HepG2 (cell line): ENCODE data around the gene PKIG.

ENCODE experiments used
- ATF1 ChIP-seq: IDR thresholded peaks from 2 replicates; pipeline ENCODE4 v1.6.1; 2016; ENCODE audit warnings: mild to moderate bottlenecking, control low read depth
- FOXM1 ChIP-seq: sonication (generic); formaldehyde crosslinking; IDR thresholded peaks from 2 replicates; pipeline ENCODE4 v1.5.0; 2020; ENCODE audit warnings: missing genetic modification reagents
- MEIS1 ChIP-seq: sonication (generic); formaldehyde crosslinking; IDR thresholded peaks from 2 replicates; pipeline ENCODE4 v1.9.0; 2021; ENCODE audit warnings: mild to moderate bottlenecking, missing genetic modification reagents, moderate library complexity, borderline replicate concordance
- NR2C2 ChIP-seq: sonication (generic); formaldehyde crosslinking; IDR thresholded peaks from 2 replicates; pipeline ENCODE4 v1.4.0; 2020; ENCODE audit warnings: missing genetic modification reagents, mild to moderate bottlenecking, moderate library complexity, borderline replicate concordance
- POLR2AphosphoS5 ChIP-seq: IDR thresholded peaks from 2 replicates; pipeline ENCODE4 v1.6.1; 2012; ENCODE audit warnings: low read depth, low read length
- SIX1 ChIP-seq: sonication (generic); formaldehyde crosslinking; IDR thresholded peaks from 2 replicates; pipeline ENCODE4 v1.4.0; 2020; ENCODE audit warnings: missing genetic modification reagents, borderline replicate concordance
- SNRNP70 ChIP-seq: fragments of 200-400 bp; formaldehyde crosslinking; IDR thresholded peaks from 2 replicates; pipeline ENCODE4 v1.6.1; 2017; ENCODE audit warnings: mild to moderate bottlenecking, low read depth, low read length, moderate library complexity
- SPEN ChIP-seq: sonication (generic); formaldehyde crosslinking; IDR thresholded peaks from 2 replicates; pipeline ENCODE4 v1.5.1; 2020; ENCODE audit warnings: low read depth, mild to moderate bottlenecking, missing genetic modification reagents
- U2AF1 ChIP-seq: fragments of 200-400 bp; formaldehyde crosslinking; optimal IDR thresholded peaks from 2 replicates; pipeline ENCODE3; 2017; ENCODE audit warnings: mild to moderate bottlenecking, low read depth, low read length
- ZNF282 ChIP-seq: fragments of 450-650 bp; IDR thresholded peaks from 2 replicates; pipeline ENCODE4 v1.6.1; 2018; ENCODE audit not compliant: partially characterized antibody
- ZSCAN20 ChIP-seq: sonication (generic); formaldehyde crosslinking; IDR thresholded peaks from 2 replicates; pipeline ENCODE4 v1.4.0; 2020; ENCODE audit warnings: missing genetic modification reagents, mild to moderate bottlenecking, borderline replicate concordance
- TF ChIP-seq, protein P1 (sequence below): sonication (generic); formaldehyde crosslinking; IDR thresholded peaks from 2 replicates; pipeline ENCODE4 v1.5.0; 2020; ENCODE audit warnings: mild to moderate bottlenecking, missing genetic modification reagents, moderate library complexity
- TF ChIP-seq, protein P2 (sequence below): sonication (generic); formaldehyde crosslinking; IDR thresholded peaks from 2 replicates; pipeline ENCODE4 v1.4.0; 2020; ENCODE audit warnings: missing genetic modification reagents

DNA sequence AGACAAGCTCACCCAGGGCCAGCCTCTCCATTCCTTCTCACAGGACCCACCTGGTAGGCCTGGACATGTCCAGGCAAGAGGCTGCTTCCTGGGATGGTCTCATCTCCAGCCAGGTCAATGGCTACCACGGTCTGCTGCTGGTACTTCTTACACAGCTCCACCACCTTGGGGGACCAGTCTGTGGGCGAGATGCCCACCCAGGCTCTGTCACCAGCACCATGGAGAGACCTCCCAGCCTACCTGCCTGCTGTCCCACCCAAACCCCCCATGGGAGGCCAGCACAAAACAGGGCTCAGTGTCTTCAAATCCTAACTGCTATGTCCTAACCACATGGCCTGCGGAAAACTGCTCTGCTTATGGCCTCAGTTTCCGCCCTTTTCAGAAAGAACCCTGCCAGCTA is 41.8 kb downstream of the PKIG start:
- TF ChIP-seq SPEN (CRISPR knock-in tag), result no peak
- TF ChIP-seq ZNF282, result no peak
- TF ChIP-seq, protein P1, sequence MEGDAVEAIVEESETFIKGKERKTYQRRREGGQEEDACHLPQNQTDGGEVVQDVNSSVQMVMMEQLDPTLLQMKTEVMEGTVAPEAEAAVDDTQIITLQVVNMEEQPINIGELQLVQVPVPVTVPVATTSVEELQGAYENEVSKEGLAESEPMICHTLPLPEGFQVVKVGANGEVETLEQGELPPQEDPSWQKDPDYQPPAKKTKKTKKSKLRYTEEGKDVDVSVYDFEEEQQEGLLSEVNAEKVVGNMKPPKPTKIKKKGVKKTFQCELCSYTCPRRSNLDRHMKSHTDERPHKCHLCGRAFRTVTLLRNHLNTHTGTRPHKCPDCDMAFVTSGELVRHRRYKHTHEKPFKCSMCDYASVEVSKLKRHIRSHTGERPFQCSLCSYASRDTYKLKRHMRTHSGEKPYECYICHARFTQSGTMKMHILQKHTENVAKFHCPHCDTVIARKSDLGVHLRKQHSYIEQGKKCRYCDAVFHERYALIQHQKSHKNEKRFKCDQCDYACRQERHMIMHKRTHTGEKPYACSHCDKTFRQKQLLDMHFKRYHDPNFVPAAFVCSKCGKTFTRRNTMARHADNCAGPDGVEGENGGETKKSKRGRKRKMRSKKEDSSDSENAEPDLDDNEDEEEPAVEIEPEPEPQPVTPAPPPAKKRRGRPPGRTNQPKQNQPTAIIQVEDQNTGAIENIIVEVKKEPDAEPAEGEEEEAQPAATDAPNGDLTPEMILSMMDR (CRISPR knock-in tag), result no peak
- no peak for TF ChIP-seq SIX1
- no peak for TF ChIP-seq NR2C2 (CRISPR knock-in tag)
- no peak for TF ChIP-seq ATF1 (CRISPR knock-in tag)
- TF ChIP-seq ZSCAN20, result no peak
- TF ChIP-seq POLR2AphosphoS5, result no peak
- TF ChIP-seq, protein P2, sequence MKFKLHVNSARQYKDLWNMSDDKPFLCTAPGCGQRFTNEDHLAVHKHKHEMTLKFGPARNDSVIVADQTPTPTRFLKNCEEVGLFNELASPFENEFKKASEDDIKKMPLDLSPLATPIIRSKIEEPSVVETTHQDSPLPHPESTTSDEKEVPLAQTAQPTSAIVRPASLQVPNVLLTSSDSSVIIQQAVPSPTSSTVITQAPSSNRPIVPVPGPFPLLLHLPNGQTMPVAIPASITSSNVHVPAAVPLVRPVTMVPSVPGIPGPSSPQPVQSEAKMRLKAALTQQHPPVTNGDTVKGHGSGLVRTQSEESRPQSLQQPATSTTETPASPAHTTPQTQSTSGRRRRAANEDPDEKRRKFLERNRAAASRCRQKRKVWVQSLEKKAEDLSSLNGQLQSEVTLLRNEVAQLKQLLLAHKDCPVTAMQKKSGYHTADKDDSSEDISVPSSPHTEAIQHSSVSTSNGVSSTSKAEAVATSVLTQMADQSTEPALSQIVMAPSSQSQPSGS (CRISPR knock-in tag), result no peak
- no peak for TF ChIP-seq MEIS1 (CRISPR knock-in tag)
- no peak for TF ChIP-seq FOXM1 (CRISPR knock-in tag)
- TF ChIP-seq U2AF1, result no peak
- TF ChIP-seq SNRNP70, result no peak
